ENCODE measurements around the gene UBB. TPM values are rescaled to one million over a fixed set of nuclear protein-coding genes. Genes with fewer than 3 reads are reported as not detected.

Gene UBB
- total RNA-seq, result 1,000 to 10,000 TPM; 1,579 to 1,628 TPM

DNA sequence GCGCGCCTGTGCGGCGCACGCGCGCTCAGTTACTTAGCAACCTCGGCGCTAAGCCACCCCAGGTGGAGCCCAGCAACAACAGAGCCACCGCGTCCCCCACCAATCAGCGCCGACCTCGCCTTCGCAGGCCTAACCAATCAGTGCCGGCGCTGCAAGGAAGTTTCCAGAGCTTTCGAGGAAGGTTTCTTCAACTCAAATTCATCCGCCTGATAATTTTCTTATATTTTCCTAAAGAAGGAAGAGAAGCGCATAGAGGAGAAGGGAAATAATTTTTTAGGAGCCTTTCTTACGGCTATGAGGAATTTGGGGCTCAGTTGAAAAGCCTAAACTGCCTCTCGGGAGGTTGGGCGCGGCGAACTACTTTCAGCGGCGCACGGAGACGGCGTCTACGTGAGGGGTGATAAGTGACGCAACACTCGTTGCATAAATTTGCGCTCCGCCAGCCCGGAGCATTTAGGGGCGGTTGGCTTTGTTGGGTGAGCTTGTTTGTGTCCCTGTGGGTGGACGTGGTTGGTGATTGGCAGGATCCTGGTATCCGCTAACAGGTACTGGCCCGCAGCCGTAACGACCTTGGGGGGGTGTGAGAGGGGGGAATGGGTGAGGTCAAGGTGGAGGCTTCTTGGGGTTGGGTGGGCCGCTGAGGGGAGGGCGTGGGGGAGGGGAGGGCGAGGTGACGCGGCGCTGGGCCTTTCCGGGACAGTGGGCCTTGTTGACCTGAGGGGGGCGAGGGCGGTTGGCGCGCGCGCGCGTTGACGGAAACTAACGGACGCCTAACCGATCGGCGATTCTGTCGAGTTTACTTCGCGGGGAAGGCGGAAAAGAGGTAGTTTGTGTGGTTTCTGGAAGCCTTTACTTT is at the start of gene UBB:
UBB (plus strand) TSS at position 452 of the 856 bp plus-strand sequence. CDS start 817 bp downstream, outside the sequence.
- CTCF ChIA-PET, result interaction anchor here (0.9 to 2.4 kb wide), 4 partner anchors 14 to 141 kb away, joined by 3 to 9 read pairs (median 3); partner anchors contain the start of gene TRPV2
- Mint-ChIP-seq H3K4me3 (peak within 1 kb of the TSS; percentile 90), H3K27ac (peak within 1 kb of the TSS; percentile 96), H3K9me3 (no peaks in the 10 kb centered on the region), H3K36me3 (ENCODE audit: low read depth) (peaks cover 29% of the 10 kb centered on the region), H3K27me3 (ENCODE audit: low read depth) (no peaks in the 10 kb centered on the region), H3K4me1 (ENCODE audit: low read depth) (peaks cover 35% of the 10 kb centered on the region)
- intact Hi-C loops (cut with micrococcal nuclease), result loop anchor here (1.0 to 5.0 kb wide), 8 partner anchors 18 to 422 kb away; partner anchors contain the start of gene CENPV
- DNase-seq, result peak; percentile 96

DNA sequence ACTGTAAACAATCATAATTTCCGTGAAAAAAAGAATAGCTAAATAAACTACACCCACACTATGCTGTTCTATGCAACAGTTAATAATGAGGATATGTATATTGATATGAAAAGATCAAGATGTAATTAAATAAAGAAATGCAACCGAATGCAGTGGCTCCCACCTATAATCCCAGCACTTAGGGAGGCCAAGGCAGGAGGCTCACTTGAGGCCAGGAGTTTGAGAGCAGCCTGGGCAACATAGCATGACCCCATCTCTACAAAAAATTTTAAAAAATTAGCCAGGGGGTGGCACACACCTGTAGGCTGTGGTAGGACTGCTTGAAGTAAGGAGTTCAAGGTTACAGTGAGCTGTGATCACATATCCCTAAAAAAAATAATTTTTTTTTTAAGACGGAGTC is 42.5 kb upstream of the UBB start:
- no peak overlapping the region for H3K27ac Mint-ChIP-seq
- intact Hi-C loops (cut with micrococcal nuclease), result no loop called here
- no peaks in the 10 kb centered on the region for H3K9me3 Mint-ChIP-seq
- H3K4me1 Mint-ChIP-seq (ENCODE audit: low read depth), result no peaks in the 10 kb centered on the region
- DNase-seq, result no peak
- CTCF ChIA-PET, result no interaction called here
- H3K36me3 Mint-ChIP-seq (ENCODE audit: low read depth), result peaks cover 8% of the 10 kb centered on the region
- H3K27me3 Mint-ChIP-seq (ENCODE audit: low read depth), result no peaks in the 10 kb centered on the region
- no peak overlapping the region for H3K4me3 Mint-ChIP-seq

DNA sequence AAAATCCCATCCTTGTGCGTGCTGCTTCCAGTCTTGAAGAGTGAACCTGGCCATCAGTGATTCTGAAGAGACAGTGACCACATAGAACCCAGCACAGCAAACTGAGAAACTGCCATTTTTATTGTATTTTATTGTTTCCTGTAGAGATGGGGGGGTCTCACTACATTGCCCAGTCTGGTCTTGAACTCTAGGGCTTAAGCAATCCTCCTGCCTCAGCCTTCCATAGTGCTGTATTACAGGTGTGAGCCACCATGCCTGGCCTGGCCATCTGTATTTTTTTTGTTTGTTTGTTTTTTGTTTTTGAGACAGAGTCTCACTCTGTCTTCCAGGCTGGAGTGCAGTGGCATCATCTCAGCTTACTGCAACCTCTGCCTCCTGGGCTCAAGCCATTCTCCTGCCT is 41.5 kb upstream of the UBB start:
- H3K27me3 Mint-ChIP-seq (ENCODE audit: low read depth), result no peaks in the 10 kb centered on the region
- no peak overlapping the region for H3K27ac Mint-ChIP-seq
- H3K9me3 Mint-ChIP-seq, result no peaks in the 10 kb centered on the region
- intact Hi-C loops (cut with micrococcal nuclease), result no loop called here
- DNase-seq, result no peak
- H3K4me1 Mint-ChIP-seq (ENCODE audit: low read depth), result no peaks in the 10 kb centered on the region
- no peak overlapping the region for H3K4me3 Mint-ChIP-seq
- CTCF ChIA-PET, result no interaction called here
- H3K36me3 Mint-ChIP-seq (ENCODE audit: low read depth), result peaks cover 16% of the 10 kb centered on the region

DNA sequence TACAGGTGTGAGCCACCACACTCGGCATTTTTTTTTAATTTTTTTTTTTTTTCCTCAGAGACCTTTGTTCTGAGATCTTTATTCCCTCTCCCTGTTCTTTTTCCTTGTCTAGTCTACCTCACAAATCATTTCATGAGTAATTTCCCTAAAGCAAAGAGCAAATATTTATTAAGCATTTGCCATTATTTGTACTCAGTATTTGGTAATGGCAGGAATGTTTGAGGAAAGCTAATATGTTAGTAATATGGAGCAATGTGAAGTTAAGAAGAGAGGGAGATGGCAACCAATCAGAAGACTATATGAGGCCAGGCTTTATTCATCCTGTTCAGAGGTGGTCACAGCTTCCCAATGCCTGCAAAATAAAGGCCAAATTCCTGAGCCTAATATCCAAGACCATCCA is 40.9 kb upstream of the UBB start:
- no peaks in the 10 kb centered on the region for H3K4me1 Mint-ChIP-seq (ENCODE audit: low read depth)
- H3K9me3 Mint-ChIP-seq, result no peaks in the 10 kb centered on the region
- DNase-seq, result no peak
- H3K36me3 Mint-ChIP-seq (ENCODE audit: low read depth), result peaks cover 17% of the 10 kb centered on the region
- H3K27me3 Mint-ChIP-seq (ENCODE audit: low read depth), result no peaks in the 10 kb centered on the region
- intact Hi-C loops (cut with micrococcal nuclease), result no loop called here
- H3K4me3 Mint-ChIP-seq, result no peak overlapping the region
- CTCF ChIA-PET, result no interaction called here
- no peak overlapping the region for H3K27ac Mint-ChIP-seq

DNA sequence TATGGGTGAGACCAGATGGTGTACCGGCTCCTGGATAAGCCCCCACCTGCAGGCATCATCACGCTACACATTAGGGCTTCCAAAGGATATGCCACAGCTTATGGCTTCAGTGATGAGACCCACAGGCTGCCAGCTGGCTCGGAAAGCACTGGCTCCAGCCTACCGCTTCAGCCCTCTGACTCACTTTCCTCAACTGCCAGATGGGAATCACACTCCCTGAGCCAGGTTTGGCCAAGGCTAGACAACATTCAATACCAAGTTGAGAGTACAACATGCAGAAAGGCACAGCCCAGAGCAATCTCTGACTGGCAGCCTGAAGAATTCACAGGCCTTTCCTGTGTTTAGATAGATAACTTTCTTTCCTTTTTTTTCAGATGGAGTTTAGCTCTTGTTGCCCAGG is 37.9 kb upstream of the UBB start:
- Mint-ChIP-seq H3K27ac (no peak overlapping the region), H3K9me3 (no peaks in the 10 kb centered on the region), H3K4me1 (ENCODE audit: low read depth) (no peaks in the 10 kb centered on the region), H3K4me3 (no peak overlapping the region), H3K36me3 (ENCODE audit: low read depth) (peaks cover 20% of the 10 kb centered on the region), H3K27me3 (ENCODE audit: low read depth) (no peaks in the 10 kb centered on the region)
- DNase-seq, result no peak
- intact Hi-C loops (cut with micrococcal nuclease), result no loop called here
- CTCF ChIA-PET, result interaction anchor here (0.6 kb wide), 1 partner anchor 144 kb away, joined by 3 read pairs; no protein-coding TSS in a partner anchor

DNA sequence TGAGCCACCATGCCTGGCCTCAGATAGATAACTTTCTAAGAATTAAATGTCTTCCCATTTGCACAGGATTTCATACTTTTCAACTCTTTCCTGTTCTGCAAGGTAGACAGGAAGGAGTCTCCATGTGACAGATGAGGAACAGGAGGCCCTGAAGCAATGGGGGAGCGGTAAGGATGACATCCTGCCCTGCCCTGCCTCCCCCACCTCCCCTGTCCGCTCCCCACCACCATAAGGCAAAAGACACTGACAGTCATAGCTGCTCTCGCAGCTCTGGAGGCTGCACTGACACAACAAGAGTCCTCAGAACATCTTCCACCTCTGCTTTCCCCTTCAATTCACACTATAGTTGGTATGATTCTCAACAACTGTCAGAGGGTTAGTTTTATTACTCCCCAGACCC is 37.3 kb upstream of the UBB start:
- CTCF ChIA-PET, result interaction anchor here (0.6 kb wide), 1 partner anchor 250 kb away, joined by 4 read pairs; no protein-coding TSS in a partner anchor
- Mint-ChIP-seq H3K27me3 (ENCODE audit: low read depth) (no peaks in the 10 kb centered on the region), H3K4me3 (no peak overlapping the region), H3K36me3 (ENCODE audit: low read depth) (peaks cover 18% of the 10 kb centered on the region), H3K4me1 (ENCODE audit: low read depth) (no peaks in the 10 kb centered on the region), H3K27ac (no peak overlapping the region), H3K9me3 (no peaks in the 10 kb centered on the region)
- intact Hi-C loops (cut with micrococcal nuclease), result no loop called here
- DNase-seq, result no peak

DNA sequence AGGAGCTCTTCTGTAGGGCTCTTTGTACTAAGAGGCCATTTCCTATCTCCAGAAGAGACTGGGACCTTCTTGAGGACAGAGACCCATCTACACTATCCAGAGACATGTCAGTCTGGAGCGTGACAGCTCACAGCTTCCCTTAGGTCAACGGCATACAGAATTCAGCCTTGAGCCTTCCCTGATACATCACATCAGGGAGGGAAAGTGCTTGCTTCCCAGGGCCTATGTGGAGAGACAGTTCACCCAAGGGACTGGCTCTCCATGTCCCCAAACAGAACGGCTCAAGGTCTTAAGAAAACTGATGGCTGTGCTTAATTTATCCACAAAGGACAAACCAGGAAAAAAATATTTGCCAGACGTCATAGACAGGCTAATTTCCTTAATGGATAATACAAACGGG is 35.3 kb upstream of the UBB start:
- Mint-ChIP-seq H3K27ac (no peak overlapping the region), H3K9me3 (no peaks in the 10 kb centered on the region), H3K4me3 (no peak overlapping the region), H3K27me3 (ENCODE audit: low read depth) (no peaks in the 10 kb centered on the region), H3K4me1 (ENCODE audit: low read depth) (peaks cover 7% of the 10 kb centered on the region), H3K36me3 (ENCODE audit: low read depth) (peaks cover 26% of the 10 kb centered on the region)
- DNase-seq, result no peak
- intact Hi-C loops (cut with micrococcal nuclease), result no loop called here
- CTCF ChIA-PET, result interaction anchor here (0.6 to 1.6 kb wide), 5 partner anchors 18 to 280 kb away, joined by 3 to 6 read pairs (median 4); no protein-coding TSS in a partner anchor

DNA sequence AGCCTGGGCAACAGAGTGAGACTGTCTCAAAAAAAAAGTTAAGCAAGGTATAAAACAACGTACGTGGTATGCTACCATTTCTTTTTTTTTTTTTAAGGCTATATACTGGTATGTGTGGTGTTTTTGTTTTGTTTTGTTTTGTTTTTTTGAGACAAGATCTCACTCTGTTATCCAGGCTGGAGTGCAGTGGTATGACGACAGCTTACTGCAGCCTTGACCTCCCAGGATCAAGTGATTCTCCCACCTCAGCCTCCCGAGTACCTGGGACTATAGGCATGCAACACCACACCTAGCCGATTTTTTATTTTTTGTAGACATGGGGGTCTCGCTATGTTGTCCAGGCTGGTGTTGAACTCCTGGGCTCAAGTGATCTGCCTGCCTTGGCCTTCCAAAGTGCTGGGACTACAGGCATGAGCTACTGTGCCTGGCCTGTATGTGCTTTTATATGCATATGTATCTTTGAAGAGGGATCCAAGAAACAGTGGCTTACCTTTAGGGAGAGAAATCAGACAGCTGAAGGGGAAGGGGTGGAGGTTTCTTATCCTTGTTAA is 34.1 kb upstream of the UBB start:
- CTCF ChIA-PET, result interaction anchor here (0.6 to 0.9 kb wide), 4 partner anchors 20 to 282 kb away, joined by 3 to 5 read pairs (median 4); no protein-coding TSS in a partner anchor
- Mint-ChIP-seq H3K4me3 (no peak overlapping the region), H3K9me3 (no peaks in the 10 kb centered on the region), H3K27ac (no peak overlapping the region), H3K4me1 (ENCODE audit: low read depth) (peaks cover 16% of the 10 kb centered on the region), H3K27me3 (ENCODE audit: low read depth) (no peaks in the 10 kb centered on the region), H3K36me3 (ENCODE audit: low read depth) (peaks cover 26% of the 10 kb centered on the region)
- DNase-seq, result no peak
- intact Hi-C loops (cut with micrococcal nuclease), result loop anchor here (1.0 kb wide), 1 partner anchor 27 kb away; no protein-coding TSS in a partner anchor

DNA sequence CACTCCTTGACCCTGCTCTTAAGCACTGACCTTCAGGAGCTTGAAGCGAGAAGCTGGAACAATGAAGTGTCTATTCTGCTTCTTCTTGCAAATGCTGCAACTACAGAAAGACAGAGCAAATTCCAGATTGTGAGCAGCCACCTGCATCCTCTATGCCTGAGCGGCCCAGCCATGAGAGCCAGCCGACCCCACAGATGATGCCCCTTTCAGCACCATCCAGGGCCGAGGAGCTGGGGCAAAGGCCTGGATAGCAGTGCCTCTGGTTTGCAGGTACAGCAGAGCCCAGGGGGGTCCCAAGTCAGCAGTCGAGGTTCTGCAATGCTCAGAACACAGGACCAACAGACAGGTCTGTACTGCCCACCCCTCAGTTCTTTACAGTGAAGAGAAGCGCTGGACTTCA is 32.3 kb upstream of the UBB start:
- intact Hi-C loops (cut with micrococcal nuclease), result no loop called here
- no peak for DNase-seq
- H3K36me3 Mint-ChIP-seq (ENCODE audit: low read depth), result peaks cover 17% of the 10 kb centered on the region
- peaks cover 20% of the 10 kb centered on the region for H3K4me1 Mint-ChIP-seq (ENCODE audit: low read depth)
- H3K9me3 Mint-ChIP-seq, result no peaks in the 10 kb centered on the region
- no peaks in the 10 kb centered on the region for H3K27me3 Mint-ChIP-seq (ENCODE audit: low read depth)
- H3K4me3 Mint-ChIP-seq, result no peak overlapping the region
- CTCF ChIA-PET, result interaction anchor here (0.9 kb wide), 1 partner anchor 14 kb away, joined by 3 read pairs; no protein-coding TSS in a partner anchor
- H3K27ac Mint-ChIP-seq, result no peak overlapping the region

DNA sequence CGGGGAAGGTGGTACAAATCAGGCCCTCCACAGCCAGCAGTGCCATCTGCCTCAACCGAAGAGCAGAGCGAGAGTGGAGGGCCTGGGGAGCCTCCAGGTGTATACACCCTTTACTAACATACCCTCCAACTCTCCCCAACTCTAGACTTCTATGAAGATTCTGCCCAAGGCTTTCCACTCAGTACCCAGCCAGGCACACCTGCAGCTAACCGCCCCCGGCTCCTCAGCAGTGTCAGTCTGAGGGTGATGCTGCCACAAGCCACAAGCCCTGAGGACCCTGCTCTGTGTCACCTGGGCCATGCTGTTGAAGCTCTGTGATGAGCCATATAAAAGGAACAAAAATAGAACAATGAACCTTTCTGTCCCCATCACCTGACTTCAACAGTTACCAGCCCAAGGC is 31.5 kb upstream of the UBB start:
- CTCF ChIA-PET, result interaction anchor here (0.6 to 1.5 kb wide), 5 partner anchors 14 to 966 kb away, joined by 3 to 5 read pairs (median 4); no protein-coding TSS in a partner anchor
- Mint-ChIP-seq H3K4me1 (ENCODE audit: low read depth) (peaks cover 22% of the 10 kb centered on the region), H3K36me3 (ENCODE audit: low read depth) (peaks cover 11% of the 10 kb centered on the region), H3K27ac (no peak overlapping the region), H3K4me3 (no peak overlapping the region), H3K9me3 (no peaks in the 10 kb centered on the region), H3K27me3 (ENCODE audit: low read depth) (no peaks in the 10 kb centered on the region)
- intact Hi-C loops (cut with micrococcal nuclease), result no loop called here
- DNase-seq, result no peak

DNA sequence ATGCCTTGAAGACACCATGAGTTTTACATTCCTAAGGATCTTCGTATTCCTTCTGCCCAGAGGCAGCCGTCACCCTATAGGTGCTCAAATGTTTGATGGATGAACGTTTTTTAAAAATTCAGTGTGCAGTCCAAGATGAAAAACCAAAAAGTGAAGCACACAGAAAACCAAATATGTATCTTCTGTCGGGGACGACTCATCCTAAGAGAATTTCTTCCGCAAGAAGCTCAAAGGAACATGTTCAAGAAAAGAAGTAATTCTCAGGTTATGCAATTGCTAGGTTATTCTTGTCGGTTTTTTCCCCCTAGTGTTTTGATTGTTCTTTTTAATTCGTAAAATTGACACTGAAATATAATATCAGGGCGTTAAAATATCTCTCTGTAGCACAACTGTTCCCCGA is 29.1 kb upstream of the UBB start:
- Mint-ChIP-seq H3K36me3 (ENCODE audit: low read depth) (peaks cover 10% of the 10 kb centered on the region), H3K4me3 (peak overlapping the region; percentile 96), H3K27me3 (ENCODE audit: low read depth) (no peaks in the 10 kb centered on the region), H3K4me1 (ENCODE audit: low read depth) (peaks cover 22% of the 10 kb centered on the region), H3K9me3 (no peaks in the 10 kb centered on the region), H3K27ac (no peak overlapping the region)
- CTCF ChIA-PET, result interaction anchor here (1.0 to 1.4 kb wide), 2 partner anchors 64 to 65 kb away, joined by 3 to 4 read pairs; no protein-coding TSS in a partner anchor
- DNase-seq, result no peak
- intact Hi-C loops (cut with micrococcal nuclease), result loop anchor here (2.0 to 5.0 kb wide), 4 partner anchors 29 to 350 kb away; partner anchors contain the start of genes NCOR1 and UBB

DNA sequence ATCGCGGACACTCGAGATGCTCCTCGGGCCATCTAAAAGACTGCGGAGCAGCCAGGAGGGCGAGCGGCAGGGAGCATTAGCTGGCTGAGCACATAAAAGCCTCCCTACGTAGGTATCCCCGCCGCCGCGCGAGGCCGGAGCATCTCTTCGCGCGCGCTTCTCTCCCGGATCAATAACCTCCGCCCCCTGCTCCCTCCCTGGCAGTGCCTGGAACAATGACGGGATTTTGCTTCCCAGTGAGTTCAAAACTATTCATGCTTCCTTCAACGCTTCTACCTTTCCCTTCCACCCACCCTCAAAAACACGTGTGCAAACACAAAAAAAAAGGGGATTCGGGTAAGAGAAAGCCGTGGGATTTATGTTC is 28.6 kb upstream of the UBB start:
- peak overlapping the region; percentile 32 for H3K27ac Mint-ChIP-seq
- CTCF ChIA-PET, result interaction anchor here (0.9 to 1.9 kb wide), 4 partner anchors 11 to 65 kb away, joined by 3 to 15 read pairs (median 4); no protein-coding TSS in a partner anchor
- H3K27me3 Mint-ChIP-seq (ENCODE audit: low read depth), result no peaks in the 10 kb centered on the region
- H3K36me3 Mint-ChIP-seq (ENCODE audit: low read depth), result peaks cover 10% of the 10 kb centered on the region
- peak overlapping the region; percentile 96 for H3K4me3 Mint-ChIP-seq
- DNase-seq, result peak; percentile 58
- intact Hi-C loops (cut with micrococcal nuclease), result loop anchor here (2.0 to 5.0 kb wide), 4 partner anchors 29 to 350 kb away; partner anchors contain the start of genes NCOR1 and UBB
- H3K4me1 Mint-ChIP-seq (ENCODE audit: low read depth), result peaks cover 22% of the 10 kb centered on the region
- no peaks in the 10 kb centered on the region for H3K9me3 Mint-ChIP-seq

Data from activated naive CD4-positive, alpha-beta T cell treated with anti-CD3 and anti-CD28 coated beads for 36 hours (primary cell).